WI38 (cell line): Measurements from ENCODE around the gene USP16.

ENCODE experiments used
- H3K4me3 ChIP-seq: 2 replicates; pipeline ENCODE4 v1.5.1; 2011; ENCODE audit warnings: low read depth, mild to moderate bottlenecking, control low read depth, low read length
- TF ChIP-seq, protein P1 (sequence below): IDR thresholded peaks from 2 replicates; pipeline ENCODE4 v1.5.1; 2012; ENCODE audit warnings: low read depth, mild to moderate bottlenecking, control low read depth, low read length

The USP16 gene

DNA sequence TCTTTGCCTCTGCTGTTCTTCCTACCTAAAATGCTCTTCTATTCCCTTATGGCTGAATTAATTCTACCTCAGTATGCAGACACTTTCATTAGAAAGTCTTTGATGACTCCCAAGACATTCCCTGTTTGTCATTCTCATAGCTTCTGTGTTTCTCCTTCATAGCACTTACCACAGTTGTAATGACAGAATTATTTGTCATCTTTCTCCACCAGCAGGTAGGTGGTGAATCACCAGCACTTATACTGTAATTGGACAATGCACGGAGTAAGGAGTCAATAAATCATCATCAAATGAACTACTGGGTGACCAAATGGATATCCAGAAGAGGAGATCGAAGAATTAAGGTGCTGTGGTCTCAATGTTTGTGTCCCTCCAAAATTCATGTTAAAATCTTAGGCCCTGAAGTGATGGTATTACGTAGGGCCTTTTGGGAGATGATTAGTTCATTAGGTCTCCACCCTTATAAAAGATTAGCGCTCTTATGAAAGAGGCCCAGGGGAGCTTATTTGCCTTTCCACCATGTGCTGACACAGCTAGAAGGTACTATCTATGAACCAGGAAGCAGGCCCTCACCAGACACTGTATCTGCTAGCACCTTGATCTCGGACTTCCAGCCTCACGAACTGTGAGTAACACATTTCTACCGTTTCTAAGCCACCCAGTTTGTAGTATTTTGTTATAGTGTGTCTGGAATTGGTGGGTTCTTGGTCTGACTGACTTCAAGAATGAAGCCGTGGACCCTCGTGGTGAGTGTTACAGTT lies 51.4 kb downstream of the USP16 start:
- TF ChIP-seq, protein P1, sequence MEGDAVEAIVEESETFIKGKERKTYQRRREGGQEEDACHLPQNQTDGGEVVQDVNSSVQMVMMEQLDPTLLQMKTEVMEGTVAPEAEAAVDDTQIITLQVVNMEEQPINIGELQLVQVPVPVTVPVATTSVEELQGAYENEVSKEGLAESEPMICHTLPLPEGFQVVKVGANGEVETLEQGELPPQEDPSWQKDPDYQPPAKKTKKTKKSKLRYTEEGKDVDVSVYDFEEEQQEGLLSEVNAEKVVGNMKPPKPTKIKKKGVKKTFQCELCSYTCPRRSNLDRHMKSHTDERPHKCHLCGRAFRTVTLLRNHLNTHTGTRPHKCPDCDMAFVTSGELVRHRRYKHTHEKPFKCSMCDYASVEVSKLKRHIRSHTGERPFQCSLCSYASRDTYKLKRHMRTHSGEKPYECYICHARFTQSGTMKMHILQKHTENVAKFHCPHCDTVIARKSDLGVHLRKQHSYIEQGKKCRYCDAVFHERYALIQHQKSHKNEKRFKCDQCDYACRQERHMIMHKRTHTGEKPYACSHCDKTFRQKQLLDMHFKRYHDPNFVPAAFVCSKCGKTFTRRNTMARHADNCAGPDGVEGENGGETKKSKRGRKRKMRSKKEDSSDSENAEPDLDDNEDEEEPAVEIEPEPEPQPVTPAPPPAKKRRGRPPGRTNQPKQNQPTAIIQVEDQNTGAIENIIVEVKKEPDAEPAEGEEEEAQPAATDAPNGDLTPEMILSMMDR, result no peak
- no peak overlapping the region for H3K4me3 ChIP-seq

DNA sequence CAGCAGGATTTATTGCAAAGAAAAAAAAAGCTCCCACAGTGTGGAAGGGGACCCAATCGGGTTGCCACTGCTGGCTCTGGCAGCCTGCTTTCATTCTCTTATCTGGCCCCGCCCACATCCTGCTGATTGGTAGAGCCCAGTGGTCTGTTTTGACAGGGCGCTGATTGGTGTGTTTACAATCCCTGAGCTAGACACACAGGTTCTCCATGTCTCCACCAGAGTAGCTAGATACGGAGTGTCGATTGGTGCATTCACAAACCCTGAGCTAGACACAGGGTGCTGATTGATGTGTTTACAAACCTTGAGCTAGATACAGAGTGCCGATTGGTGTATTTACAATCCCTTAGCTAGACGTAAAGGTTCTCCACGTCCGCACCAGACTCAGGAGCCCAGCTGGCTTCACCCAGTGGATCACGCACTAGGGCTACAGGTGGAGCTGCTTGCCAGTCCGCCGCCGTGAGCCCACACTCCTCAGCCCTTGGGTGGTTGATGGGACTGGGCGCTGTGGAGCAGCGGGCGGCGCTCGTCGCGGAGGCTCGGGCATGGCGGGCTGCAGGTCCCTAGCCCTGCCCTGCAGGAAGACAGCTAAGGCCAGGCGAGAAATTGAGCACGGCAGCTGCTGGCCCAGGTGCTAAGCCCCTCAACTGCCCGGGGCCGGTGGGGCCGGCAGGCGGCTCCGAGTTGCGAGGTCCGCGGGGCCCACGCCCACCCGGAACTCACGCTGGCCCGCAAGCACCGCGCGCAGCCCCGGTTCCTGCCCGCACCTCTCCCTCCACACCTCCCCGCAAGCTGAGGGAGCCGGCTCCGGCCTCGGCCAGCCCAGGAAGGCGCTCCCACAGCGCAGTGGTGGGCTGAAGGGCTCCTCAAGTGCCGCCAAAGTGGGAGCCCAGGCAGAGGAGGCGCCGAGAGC lies 52.5 kb downstream of the USP16 start:
- peak overlapping the region; percentile 44 for H3K4me3 ChIP-seq

DNA sequence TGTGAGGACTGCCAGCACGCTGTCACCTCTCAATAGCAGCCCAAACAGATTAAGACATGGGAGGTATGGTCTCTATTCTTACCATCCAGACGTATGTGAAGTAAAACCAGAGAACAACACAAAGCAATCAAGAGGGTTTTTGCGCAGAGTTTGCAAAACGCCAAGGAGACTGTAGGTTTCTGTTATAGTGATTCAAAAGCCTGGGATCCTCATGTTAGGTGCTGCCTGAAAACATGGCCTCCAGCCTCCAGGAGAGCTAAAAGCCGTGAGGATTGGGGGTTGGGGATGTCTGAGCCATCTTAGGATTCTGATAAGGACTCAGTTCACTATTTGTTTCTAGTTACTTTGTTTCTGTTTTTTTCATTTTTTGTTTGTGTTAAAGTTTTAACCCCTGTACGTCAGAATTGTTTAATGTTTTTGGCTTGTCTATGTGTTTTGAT lies 53.2 kb downstream of the USP16 start:
- TF ChIP-seq, protein P1, result no peak
- peak overlapping the region; percentile 44 for H3K4me3 ChIP-seq

DNA sequence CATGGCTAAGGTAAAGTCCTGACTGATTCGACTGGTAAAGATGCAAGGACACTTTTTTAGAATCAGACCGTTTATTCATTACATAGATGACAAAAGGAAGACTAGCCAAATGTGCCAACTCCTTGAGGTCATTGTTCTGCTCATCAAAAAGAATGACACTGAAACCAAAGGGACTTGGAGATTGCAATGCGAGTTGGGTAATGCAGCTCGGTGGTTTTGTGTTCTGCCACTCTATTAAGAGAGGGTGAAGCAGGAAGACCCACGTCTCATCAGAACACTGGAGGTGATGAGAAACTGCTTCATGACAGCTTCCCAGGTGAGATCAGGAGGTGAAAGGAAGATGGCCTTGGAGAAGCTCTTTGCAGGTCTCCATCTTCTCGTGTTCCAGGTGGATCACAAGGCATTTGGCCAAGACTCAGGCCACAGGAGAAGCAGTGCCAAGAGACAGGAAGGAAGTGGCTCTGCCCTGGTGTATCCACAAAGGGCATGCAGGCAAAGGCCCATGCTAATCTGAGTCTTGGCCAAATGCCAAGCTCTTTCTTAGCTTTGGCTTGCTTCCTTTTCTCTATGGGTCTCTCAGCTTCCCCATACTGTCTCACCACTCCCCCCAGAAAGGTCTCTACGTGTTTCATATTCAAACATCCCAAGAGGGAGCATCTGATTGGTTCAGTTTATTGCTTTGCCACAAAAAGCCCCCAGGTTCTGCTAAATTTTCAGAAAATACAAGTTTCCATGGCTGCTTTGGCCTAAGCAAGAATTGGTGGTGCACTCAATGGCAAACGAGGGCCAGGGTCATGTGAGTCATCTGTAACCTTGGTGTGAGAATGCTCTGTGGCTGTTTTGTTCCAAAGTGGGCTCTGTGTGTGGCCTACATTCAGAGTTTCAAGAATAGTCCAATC lies 54.6 kb downstream of the USP16 start:
- TF ChIP-seq, protein P1, result no peak
- H3K4me3 ChIP-seq, result no peak overlapping the region

DNA sequence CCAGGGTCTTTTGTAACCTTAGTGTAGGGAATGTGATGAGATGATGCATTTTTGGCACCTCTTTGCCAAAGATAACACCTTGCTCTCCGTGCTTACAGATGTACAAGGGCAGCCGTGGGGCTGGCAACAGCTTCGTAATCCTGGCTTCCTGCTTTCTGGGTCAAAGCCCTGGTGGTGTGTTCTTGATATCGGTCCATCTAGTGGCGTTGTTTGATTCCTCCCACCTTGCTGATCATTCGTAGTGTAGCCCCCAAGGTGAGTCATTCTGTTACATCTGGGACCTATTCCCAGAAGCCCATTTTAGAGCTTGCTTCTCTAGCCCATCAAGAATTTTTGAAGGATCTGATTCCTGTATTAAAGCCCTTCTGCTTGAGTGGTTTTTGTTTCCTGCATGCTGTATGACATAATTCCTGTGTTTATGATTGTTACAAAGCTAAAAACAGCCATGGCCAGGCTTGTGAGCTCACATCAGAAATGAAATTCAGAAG lies 56.0 kb downstream of the USP16 start:
- TF ChIP-seq, protein P1, result no peak
- no peak overlapping the region for H3K4me3 ChIP-seq

DNA sequence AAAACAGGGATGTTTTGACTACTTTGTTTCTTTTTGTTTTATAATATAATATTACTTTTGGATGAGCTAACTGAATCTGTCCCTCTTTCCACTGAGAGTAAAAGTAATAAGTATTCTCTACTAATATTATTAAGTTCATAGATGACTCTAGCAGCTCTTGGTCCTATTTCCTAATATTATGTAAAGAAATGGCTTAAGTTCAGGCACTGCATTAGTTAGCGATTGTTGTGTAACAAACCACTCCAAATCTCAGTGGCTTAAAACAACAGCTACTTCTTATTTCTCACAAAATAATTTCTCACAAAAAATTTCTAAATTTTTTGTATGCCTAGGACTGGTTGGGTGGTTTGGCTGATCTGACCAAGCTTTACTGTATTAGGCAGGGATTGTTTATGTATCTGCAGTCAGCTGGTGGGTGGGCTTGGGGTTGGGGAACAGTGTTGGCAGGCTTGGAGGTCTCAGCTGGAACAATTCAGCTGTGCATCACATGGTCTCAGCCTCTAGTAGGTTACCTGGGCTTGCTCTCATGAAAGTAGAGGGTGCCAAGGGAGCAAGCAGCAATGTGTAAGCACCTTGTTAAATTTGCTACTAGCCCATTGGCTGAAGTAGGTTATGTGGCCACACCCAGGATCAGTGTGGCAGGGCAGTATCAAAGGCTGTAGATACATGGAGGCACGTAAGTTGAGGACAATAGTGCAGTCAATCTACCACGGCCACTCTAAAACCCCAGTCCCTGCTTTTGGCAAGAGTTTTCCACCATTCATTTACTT lies 57.8 kb downstream of the USP16 start:
- TF ChIP-seq, protein P1, result no peak
- no peak overlapping the region for H3K4me3 ChIP-seq
